ENCODE results near the gene TMSB4X. TPM values are rescaled to one million over a fixed set of nuclear protein-coding genes. Genes with fewer than 3 reads are reported as not detected.

TMSB4X gene
- total RNA-seq, 4 donors from 2014 or later, result 3,029 to 4,490 (median 3,421) TPM

DNA sequence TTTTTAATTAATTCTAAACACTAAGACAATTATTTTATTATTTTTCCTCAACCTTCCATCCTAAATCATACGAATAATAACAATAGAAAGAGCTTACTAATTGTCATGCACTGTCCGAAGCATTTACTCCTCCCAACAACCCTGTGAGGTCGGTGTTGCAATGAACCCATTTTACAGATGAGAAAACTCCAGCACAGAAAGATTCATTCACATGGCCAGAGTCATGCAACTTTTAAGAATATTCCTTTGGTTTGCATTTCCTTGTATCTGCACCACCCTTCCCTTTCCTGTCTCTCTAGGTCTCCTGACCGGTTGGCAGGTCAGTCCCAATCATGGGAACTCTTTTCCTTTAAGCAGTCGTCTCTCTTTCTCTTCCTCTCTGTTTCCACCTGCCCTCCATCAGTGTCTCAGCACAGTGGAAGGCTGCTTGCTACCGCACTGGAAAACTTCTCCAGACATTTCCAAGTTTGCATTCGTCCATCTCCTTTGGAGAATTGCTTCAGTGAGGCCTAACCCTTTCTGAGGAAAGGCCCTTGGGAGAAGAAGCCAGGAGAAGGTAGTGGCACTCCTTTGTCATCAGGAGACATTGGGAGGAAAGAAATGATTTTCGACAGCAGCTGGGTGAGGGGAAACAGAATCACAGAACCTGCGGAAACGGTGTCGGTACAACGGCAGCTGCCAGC is 1.9 kb upstream of the TMSB4X start:
- Histone ChIP-seq H3K27me3 (peaks cover 0 to 11% of the 10 kb centered on the region in 2 donors), H3K9me3 (no peaks in the 10 kb centered on the region), H3K4me1 (peaks cover 0 to 19% (median 2%) of the 10 kb centered on the region in 4 donors), H3K4me3 (peak overlapping the region in 2 of 4 donors; percentile 76 to 77), H3K27ac (peak overlapping the region in 3 of 4 donors; percentile 93 to 97 (median 94)), H3K36me3 (no peaks in the 10 kb centered on the region)
- TF ChIP-seq, protein P1, sequence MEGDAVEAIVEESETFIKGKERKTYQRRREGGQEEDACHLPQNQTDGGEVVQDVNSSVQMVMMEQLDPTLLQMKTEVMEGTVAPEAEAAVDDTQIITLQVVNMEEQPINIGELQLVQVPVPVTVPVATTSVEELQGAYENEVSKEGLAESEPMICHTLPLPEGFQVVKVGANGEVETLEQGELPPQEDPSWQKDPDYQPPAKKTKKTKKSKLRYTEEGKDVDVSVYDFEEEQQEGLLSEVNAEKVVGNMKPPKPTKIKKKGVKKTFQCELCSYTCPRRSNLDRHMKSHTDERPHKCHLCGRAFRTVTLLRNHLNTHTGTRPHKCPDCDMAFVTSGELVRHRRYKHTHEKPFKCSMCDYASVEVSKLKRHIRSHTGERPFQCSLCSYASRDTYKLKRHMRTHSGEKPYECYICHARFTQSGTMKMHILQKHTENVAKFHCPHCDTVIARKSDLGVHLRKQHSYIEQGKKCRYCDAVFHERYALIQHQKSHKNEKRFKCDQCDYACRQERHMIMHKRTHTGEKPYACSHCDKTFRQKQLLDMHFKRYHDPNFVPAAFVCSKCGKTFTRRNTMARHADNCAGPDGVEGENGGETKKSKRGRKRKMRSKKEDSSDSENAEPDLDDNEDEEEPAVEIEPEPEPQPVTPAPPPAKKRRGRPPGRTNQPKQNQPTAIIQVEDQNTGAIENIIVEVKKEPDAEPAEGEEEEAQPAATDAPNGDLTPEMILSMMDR (IDR thresholded peaks at IDR 0.05), result no peak
- no peak for TF ChIP-seq POLR2A (IDR thresholded peaks at IDR 0.05)
- no peak for TF ChIP-seq EP300 (IDR thresholded peaks at IDR 0.05)
- 71 to 81% methylated on average over 12 of the region's 12 CpGs for WGBS, 2 donors
- no peak for DNase-seq (ENCODE audit: low spot score in 2 of 2)

DNA sequence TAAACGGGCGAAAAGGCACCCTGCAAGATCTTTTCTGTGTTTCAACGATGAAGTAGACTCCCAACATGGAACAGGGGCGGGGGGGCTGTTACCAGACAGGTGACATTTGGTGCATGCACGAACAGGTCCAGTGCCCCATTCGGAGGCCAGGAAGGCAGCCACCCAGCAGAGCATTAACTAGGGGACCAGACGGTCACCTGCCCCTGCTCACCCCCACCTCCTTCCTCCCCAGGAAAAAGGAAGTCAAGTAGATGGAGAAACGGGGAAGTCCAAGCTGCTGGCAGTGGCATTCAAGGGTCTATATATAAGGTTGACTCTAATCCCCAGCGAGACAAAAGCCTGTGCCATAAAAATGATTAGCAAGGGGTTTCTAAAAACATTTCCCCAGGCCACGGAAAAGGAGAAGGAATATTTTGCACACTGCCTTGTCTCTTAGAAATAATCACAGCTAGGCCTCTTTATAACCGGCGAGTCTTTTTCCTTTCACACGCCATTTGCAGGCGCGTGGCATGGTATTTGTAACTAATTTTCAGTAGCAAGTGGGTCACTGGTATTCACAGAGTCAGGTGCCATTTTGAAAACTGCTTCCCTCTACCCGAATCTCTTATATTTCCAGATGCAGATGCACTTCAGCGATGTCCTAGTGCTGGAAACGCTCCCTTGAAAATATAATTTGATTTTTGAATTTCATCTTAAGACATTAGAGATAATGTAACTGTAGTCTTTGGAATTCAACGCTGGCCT is 1.2 kb upstream of the TMSB4X start:
- no peak for TF ChIP-seq EP300 (IDR thresholded peaks at IDR 0.05)
- TF ChIP-seq, protein P1 (IDR thresholded peaks at IDR 0.05), result no peak
- no peak for TF ChIP-seq POLR2A (IDR thresholded peaks at IDR 0.05)
- Histone ChIP-seq H3K27ac (peak overlapping the region; percentile 93 to 97 (median 94)), H3K27me3 (peaks cover 0 to 16% of the 10 kb centered on the region in 2 donors), H3K36me3 (no peaks in the 10 kb centered on the region), H3K9me3 (no peaks in the 10 kb centered on the region), H3K4me3 (peak overlapping the region; percentile 66 to 77 (median 74)), H3K4me1 (peaks cover 0 to 19% (median 3%) of the 10 kb centered on the region in 4 donors)
- WGBS, 2 donors, result 45 to 51% methylated on average over 17 to 19 of the region's 19 CpGs
- no peak for DNase-seq (ENCODE audit: low spot score in 2 of 2)

DNA sequence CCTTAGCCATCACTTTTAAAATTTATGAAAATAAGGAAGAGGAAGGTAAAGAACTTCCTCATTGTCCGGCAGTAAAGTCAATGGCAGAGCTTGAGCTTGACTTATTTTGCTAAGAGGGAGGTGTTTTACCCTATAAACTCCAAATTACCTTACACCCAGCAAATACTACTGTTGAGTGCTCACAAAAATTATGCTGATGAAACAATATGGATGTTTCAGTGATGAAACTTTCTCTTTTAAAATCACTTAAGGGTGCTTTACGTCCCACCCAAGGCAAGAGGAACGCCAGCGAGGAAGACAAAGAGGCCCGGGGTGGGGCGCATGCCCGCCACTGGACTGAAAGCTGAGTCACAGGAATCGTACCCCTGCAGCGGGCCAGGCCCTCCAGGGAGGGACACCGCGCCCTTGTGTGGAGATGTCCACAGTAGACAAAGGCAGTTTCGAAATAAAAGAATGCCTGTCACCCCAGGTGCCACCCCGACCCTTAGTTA is 560 bp upstream of the TMSB4X start:
- H3K9me3 ChIP-seq, result no peaks in the 10 kb centered on the region
- H3K27ac ChIP-seq, result peak overlapping the region; percentile 93 to 97 (median 94)
- TF ChIP-seq, protein P1 (IDR thresholded peaks at IDR 0.05), result no peak
- TF ChIP-seq EP300 (IDR thresholded peaks at IDR 0.05) (no peak), POLR2A (IDR thresholded peaks at IDR 0.05) (no peak)
- no peaks in the 10 kb centered on the region for H3K36me3 ChIP-seq
- peaks cover 0 to 19% (median 8%) of the 10 kb centered on the region in 4 donors for H3K4me1 ChIP-seq
- peak; percentile 38 to 40 for DNase-seq (ENCODE audit: low spot score in 2 of 2)
- H3K27me3 ChIP-seq, result peaks cover 0 to 16% of the 10 kb centered on the region in 2 donors
- WGBS, 2 donors, result 0 to 18% methylated on average over 12 to 13 of the region's 13 CpGs
- peak overlapping the region; percentile 66 to 77 (median 74) for H3K4me3 ChIP-seq

DNA sequence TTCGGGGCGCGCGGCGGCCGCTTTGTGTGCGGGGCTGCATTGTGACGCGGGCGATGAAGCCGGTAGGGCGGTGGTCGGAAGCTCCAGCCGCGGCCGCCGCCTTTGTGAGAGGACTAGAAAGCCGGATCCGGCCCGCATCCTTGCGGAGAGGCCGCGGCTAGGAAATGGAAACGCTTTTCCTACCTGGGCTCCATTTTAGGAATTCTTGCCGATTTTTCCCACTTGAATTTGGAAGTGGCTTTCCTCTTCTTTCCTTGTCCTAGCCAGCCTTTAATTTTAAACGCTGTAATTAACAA is 708 bp downstream of the TMSB4X start:
- peaks cover 0 to 22% of the 10 kb centered on the region in 2 donors for H3K27me3 ChIP-seq
- DNase-seq (ENCODE audit: low spot score in 2 of 2), result no peak
- WGBS, 2 donors, result 0 to 42% methylated on average over 23 to 26 of the region's 26 CpGs
- H3K9me3 ChIP-seq, result no peaks in the 10 kb centered on the region
- H3K4me3 ChIP-seq, result peak overlapping the region; percentile 66 to 77 (median 74)
- H3K36me3 ChIP-seq, result no peaks in the 10 kb centered on the region
- H3K4me1 ChIP-seq, result peaks cover 0 to 19% (median 9%) of the 10 kb centered on the region in 4 donors
- H3K27ac ChIP-seq, result peak overlapping the region; percentile 93 to 97 (median 94)
- TF ChIP-seq, protein P1 (IDR thresholded peaks at IDR 0.05), result no peak
- TF ChIP-seq POLR2A (IDR thresholded peaks at IDR 0.05) (no peak), EP300 (IDR thresholded peaks at IDR 0.05) (no peak)

Data from tibial nerve (tissue), 4 donors.